Breast epithelium (tissue), 4 donors: ENCODE data around the gene SYNE4. TPM values are rescaled to one million over a fixed set of nuclear protein-coding genes. Genes with fewer than 3 reads are reported as not detected.
"Not testable (repeated sequence)": the region's sequence is repeated elsewhere in the genome, so short reads cannot be mapped to it uniquely, and the experiment has no call there.

ENCODE experiments used
- DNase-seq, 2 donors: peaks; one replicate each; pipeline ENCODE4 v3.0.0-alpha.2; 2019; ENCODE audit warnings: low spot score in 2 of 2
- H3K27ac ChIP-seq, 2 donors: fragments of 200-600 bp; sonication (generic) in 1 of 2; one replicate each; pipeline ENCODE4 v1.5.1; 2016 to 2019; ENCODE audit warnings: mild to moderate bottlenecking in 1 of 2
- H3K27me3 ChIP-seq, 2 donors: fragments of 200-600 bp; sonication (generic) in 1 of 2; one replicate each; pipeline versions ENCODE4 v1.5.1 to v1.6.0; 2017 to 2019; ENCODE audit warnings: control low read depth in 1 of 2, mild to moderate bottlenecking in 1 of 2
- H3K36me3 ChIP-seq: fragments of 200-600 bp; one replicate; pipeline ENCODE4 v1.5.1; 2019
- H3K4me1 ChIP-seq, 2 donors: fragments of 200-600 bp; sonication (generic); one replicate each; pipeline ENCODE4 v1.5.1; 2016 to 2019; ENCODE audit warnings: control low read depth in 1 of 2
- H3K4me3 ChIP-seq, 3 donors: fragments of 200-600 bp; sonication (generic); 1 replicate in 2 of 3; 2 replicates in 1 of 3; pipeline ENCODE4 v1.5.1; 2016 to 2019; ENCODE audit warnings: mild to moderate bottlenecking in 3 of 3, moderate library complexity in 2 of 3
- H3K9me3 ChIP-seq, 2 donors: fragments of 200-600 bp; sonication (generic) in 1 of 2; one replicate each; pipeline ENCODE4 v1.5.1; 2016 to 2019; ENCODE audit warnings: control low read depth in 1 of 2
- POLR2A ChIP-seq: fragments of 450-650 bp; IDR thresholded peaks from one replicate; pipeline ENCODE4 v1.6.1; 2016; ENCODE audit warnings: antibody characterized with exemption, mild to moderate bottlenecking, moderate library complexity
- POLR2AphosphoS5 ChIP-seq, 3 donors: sonication (generic); formaldehyde crosslinking; IDR thresholded peaks; one replicate each; pipeline ENCODE4 v1.6.1; 2017; ENCODE audit warnings: antibody characterized with exemption in 3 of 3
- intact Hi-C: fragments of 100-400 bp; cut with DNase I; formaldehyde crosslinking; loops from one replicate; pipeline ENCODE4 v1.15.1; 2023; ENCODE audit warnings: low total_unique reads
- total RNA-seq, 3 donors: library from RNA; depleted of rRNA; stranded (reverse); fragments of >200 nt; gene quantifications; one replicate each; pipeline ENCODE4 v1.1.0, GENCODE V29; 2016
- TF ChIP-seq, protein P1 (sequence below), 3 donors: fragments of 450-650 bp; IDR thresholded peaks; one replicate each; pipeline ENCODE4 v1.5.1; 2016 to 2017; ENCODE audit warnings: antibody characterized with exemption in 3 of 3, mild to moderate bottlenecking in 3 of 3, moderate library complexity in 3 of 3

The SYNE4 gene
- total RNA-seq, 3 donors from 2014 or later, result 0.16 to 15.5 (median 9.5) TPM

GRCh38 chr19:36049080-36049698, 40.6 kb upstream of the SYNE4 start:
- Histone ChIP-seq H3K36me3 (no peaks in the 10 kb centered on the region), H3K27ac (no peak overlapping the region), H3K27me3 (no peaks in the 10 kb centered on the region), H3K4me3 (no peak overlapping the region), H3K4me1 (no peaks in the 10 kb centered on the region), H3K9me3 (no peaks in the 10 kb centered on the region)
- intact Hi-C loops, result no loop called here
- DNase-seq, result no peak
- TF ChIP-seq, protein P1, sequence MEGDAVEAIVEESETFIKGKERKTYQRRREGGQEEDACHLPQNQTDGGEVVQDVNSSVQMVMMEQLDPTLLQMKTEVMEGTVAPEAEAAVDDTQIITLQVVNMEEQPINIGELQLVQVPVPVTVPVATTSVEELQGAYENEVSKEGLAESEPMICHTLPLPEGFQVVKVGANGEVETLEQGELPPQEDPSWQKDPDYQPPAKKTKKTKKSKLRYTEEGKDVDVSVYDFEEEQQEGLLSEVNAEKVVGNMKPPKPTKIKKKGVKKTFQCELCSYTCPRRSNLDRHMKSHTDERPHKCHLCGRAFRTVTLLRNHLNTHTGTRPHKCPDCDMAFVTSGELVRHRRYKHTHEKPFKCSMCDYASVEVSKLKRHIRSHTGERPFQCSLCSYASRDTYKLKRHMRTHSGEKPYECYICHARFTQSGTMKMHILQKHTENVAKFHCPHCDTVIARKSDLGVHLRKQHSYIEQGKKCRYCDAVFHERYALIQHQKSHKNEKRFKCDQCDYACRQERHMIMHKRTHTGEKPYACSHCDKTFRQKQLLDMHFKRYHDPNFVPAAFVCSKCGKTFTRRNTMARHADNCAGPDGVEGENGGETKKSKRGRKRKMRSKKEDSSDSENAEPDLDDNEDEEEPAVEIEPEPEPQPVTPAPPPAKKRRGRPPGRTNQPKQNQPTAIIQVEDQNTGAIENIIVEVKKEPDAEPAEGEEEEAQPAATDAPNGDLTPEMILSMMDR (IDR thresholded peaks at IDR 0.05), result no peak
- TF ChIP-seq POLR2AphosphoS5 (IDR thresholded peaks at IDR 0.05), result no peak
- no peak for TF ChIP-seq POLR2A

- Histone ChIP-seq H3K27me3 (no peaks in the 10 kb centered on the region), H3K4me1 (no peaks in the 10 kb centered on the region), H3K4me3 (no peak overlapping the region), H3K36me3 (no peaks in the 10 kb centered on the region), H3K9me3 (no peaks in the 10 kb centered on the region), H3K27ac (no peak overlapping the region)
- intact Hi-C loops, result no loop called here
- TF ChIP-seq POLR2A (no peak), POLR2AphosphoS5 (IDR thresholded peaks at IDR 0.05) (no peak)
- TF ChIP-seq, protein P1 (IDR thresholded peaks at IDR 0.05), result no peak
- no peak for DNase-seq
Observed at GRCh38 chr19:36047835-36048234, 39.2 kb upstream of the SYNE4 start.

- Histone ChIP-seq H3K27me3 (no peaks in the 10 kb centered on the region), H3K36me3 (no peaks in the 10 kb centered on the region), H3K4me3 (no peak overlapping the region), H3K9me3 (no peaks in the 10 kb centered on the region), H3K4me1 (no peaks in the 10 kb centered on the region), H3K27ac (no peak overlapping the region)
- intact Hi-C loops, result no loop called here
- no peak for DNase-seq
- TF ChIP-seq POLR2AphosphoS5 (IDR thresholded peaks at IDR 0.05) (no peak), POLR2A (no peak)
- TF ChIP-seq, protein P1 (IDR thresholded peaks at IDR 0.05), result no peak
Observed at GRCh38 chr19:36046443-36047050, 37.9 kb upstream of the SYNE4 start.

- Histone ChIP-seq H3K36me3 (no peaks in the 10 kb centered on the region), H3K4me1 (no peaks in the 10 kb centered on the region), H3K27me3 (no peaks in the 10 kb centered on the region), H3K27ac (no peak overlapping the region), H3K9me3 (no peaks in the 10 kb centered on the region), H3K4me3 (no peak overlapping the region)
- no peak for TF ChIP-seq POLR2A
- TF ChIP-seq POLR2AphosphoS5 (IDR thresholded peaks at IDR 0.05), result no peak
- TF ChIP-seq, protein P1 (IDR thresholded peaks at IDR 0.05), result no peak
- DNase-seq, result no peak
- intact Hi-C loops, result no loop called here
Observed at GRCh38 chr19:36043952-36044351, 35.3 kb upstream of the SYNE4 start.

DNA sequence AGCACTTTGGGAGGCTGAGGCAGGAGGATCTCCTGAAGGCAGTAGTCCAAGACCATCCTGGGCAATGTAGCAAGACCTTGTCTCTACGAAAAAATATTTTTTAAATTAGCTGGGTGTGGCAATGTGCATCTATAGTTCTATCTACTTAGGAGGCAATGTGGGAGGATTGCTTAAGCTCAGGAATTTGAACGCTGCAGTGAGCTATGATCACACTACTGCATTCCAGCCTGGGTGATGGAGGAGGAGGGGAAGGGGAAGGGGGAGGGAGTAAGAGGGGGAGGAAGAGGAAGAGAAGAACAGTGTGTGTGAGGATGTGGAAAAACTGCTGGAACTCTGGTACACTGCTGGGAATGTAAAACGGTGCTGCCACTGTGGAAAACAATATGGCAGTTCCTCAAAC, 33.2 kb upstream of the SYNE4 start:
- no peaks in the 10 kb centered on the region for H3K27me3 ChIP-seq
- H3K9me3 ChIP-seq, result no peaks in the 10 kb centered on the region
- H3K4me1 ChIP-seq, result no peaks in the 10 kb centered on the region
- H3K4me3 ChIP-seq, result no peak overlapping the region
- TF ChIP-seq POLR2AphosphoS5 (IDR thresholded peaks at IDR 0.05) (no peak), POLR2A (no peak)
- TF ChIP-seq, protein P1 (IDR thresholded peaks at IDR 0.05), result no peak
- intact Hi-C loops, result no loop called here
- H3K36me3 ChIP-seq, result no peaks in the 10 kb centered on the region
- DNase-seq, result no peak
- H3K27ac ChIP-seq, result peak overlapping the region in 1 of 2 donors; percentile 61

DNA sequence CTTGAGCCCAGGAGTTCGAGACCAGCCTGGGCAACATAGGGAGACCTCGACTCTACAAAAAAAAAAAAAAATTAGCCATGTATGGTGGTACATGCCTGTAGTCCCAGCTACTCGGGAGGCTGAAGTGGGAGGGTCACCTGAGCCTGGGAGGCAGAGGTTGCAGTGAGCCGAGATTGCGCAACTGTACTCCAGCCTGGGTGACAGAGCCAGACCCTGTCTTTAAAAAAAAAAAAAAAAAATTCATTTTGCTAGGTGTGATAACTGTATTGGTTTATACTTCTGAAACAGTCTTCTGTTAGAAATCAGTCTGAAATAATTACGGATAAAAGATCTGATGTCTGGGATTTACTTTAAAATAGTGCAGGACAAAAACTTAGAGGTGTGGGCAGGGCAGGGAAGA, 32.5 kb upstream of the SYNE4 start:
- intact Hi-C loops, H3K27me3 ChIP-seq, H3K9me3 ChIP-seq, DNase-seq, H3K4me1 ChIP-seq, H3K36me3 ChIP-seq, H3K4me3 ChIP-seq: not testable (repeated sequence)
- peak overlapping the region in 1 of 2 donors; percentile 61 for H3K27ac ChIP-seq
